CD14-positive monocyte (primary cell): Measurements from ENCODE around the gene MEX3C. TPM values are rescaled to one million over a fixed set of nuclear protein-coding genes. Genes with fewer than 3 reads are reported as not detected.

Experiments
- DNase-seq, 3 donors: peaks; one replicate each; pipeline ENCODE4 v3.0.0-alpha.2; 2011 to 2022
- H2AFZ ChIP-seq: 2 replicates; pipeline ENCODE4 v1.6.0; 2012; ENCODE audit warnings: mild to moderate bottlenecking, low read depth, low read length, inconsistent platforms; ENCODE audit not compliant: insufficient read depth, poor library complexity, severe bottlenecking
- H3K27ac ChIP-seq, 2 donors: 1 replicate in 1 of 2; 2 replicates in 1 of 2; pipeline ENCODE4 v1.5.1; 2012 to 2013; ENCODE audit warnings: low read length in 2 of 2, control low read depth in 1 of 2, inconsistent platforms in 1 of 2, low read depth in 1 of 2, mild to moderate bottlenecking in 1 of 2
- H3K27me3 ChIP-seq, 2 donors: one replicate each; pipeline versions ENCODE4 v1.6.0 to v1.6.1; 2011 to 2013; ENCODE audit warnings: low read length in 2 of 2; ENCODE audit not compliant: control insufficient read depth in 2 of 2, insufficient read depth in 2 of 2
- H3K36me3 ChIP-seq, 2 donors: replicated peaks in 1 of 2; 1 replicate in 1 of 2; 2 replicates in 1 of 2; pipeline versions ENCODE4 v1.5.1 to v1.6.1; 2012 to 2013; ENCODE audit warnings: low read length in 2 of 2, control low read depth in 1 of 2, inconsistent platforms in 1 of 2, mild to moderate bottlenecking in 1 of 2; ENCODE audit not compliant: insufficient read depth in 2 of 2, control insufficient read depth in 1 of 2
- H3K4me1 ChIP-seq, 2 donors: 1 replicate in 1 of 2; 2 replicates in 1 of 2; pipeline versions ENCODE4 v1.5.1 to v1.6.1; 2012 to 2013; ENCODE audit warnings: low read length in 2 of 2, control low read depth in 1 of 2, inconsistent platforms in 1 of 2, mild to moderate bottlenecking in 1 of 2, moderate library complexity in 1 of 2; ENCODE audit not compliant: insufficient read depth in 2 of 2, control insufficient read depth in 1 of 2
- H3K4me2 ChIP-seq: replicated peaks from 2 replicates; pipeline ENCODE3; 2012; ENCODE audit warnings: low read length, moderate library complexity, mild to moderate bottlenecking; ENCODE audit not compliant: poor library complexity, severe bottlenecking; ENCODE audit errors: extremely low read depth
- H3K4me3 ChIP-seq, 3 experiments: fragments of 200-600 bp in 1 of 3; sonication (generic) in 1 of 3; replicated peaks in 1 of 3; 1 replicate in 2 of 3; 2 replicates in 1 of 3; pipeline ENCODE4 v1.5.1; 2011 to 2013; ENCODE audit warnings: low read length in 3 of 3, mild to moderate bottlenecking in 3 of 3, control low read depth in 2 of 3, low read depth in 2 of 3, inconsistent platforms in 1 of 3, moderate library complexity in 1 of 3
- H3K79me2 ChIP-seq: 2 replicates; pipeline ENCODE4 v1.6.0; 2012; ENCODE audit warnings: mild to moderate bottlenecking, control low read depth, inconsistent platforms, low read length, moderate library complexity; ENCODE audit not compliant: insufficient read depth
- H3K9ac ChIP-seq: 2 replicates; pipeline ENCODE4 v1.6.0; 2017; ENCODE audit warnings: low read length, mild to moderate bottlenecking; ENCODE audit not compliant: insufficient read depth, poor library complexity, severe bottlenecking
- H3K9me3 ChIP-seq, 2 donors: replicated peaks in 1 of 2; 1 replicate in 1 of 2; 2 replicates in 1 of 2; pipeline versions ENCODE4 v1.5.1 to v1.6.1; 2012 to 2013; ENCODE audit warnings: low read length in 2 of 2, control low read depth in 1 of 2; ENCODE audit not compliant: control insufficient read depth in 1 of 2, insufficient read depth in 1 of 2
- H4K20me1 ChIP-seq: 2 replicates; pipeline ENCODE4 v1.6.0; 2012; ENCODE audit warnings: mild to moderate bottlenecking, low read length, control low read depth, moderate library complexity; ENCODE audit not compliant: insufficient read depth
- H3K27ac Mint-ChIP-seq, 7 donors: one replicate each; pipeline ENCODE4 v1.8.0; 2020; ENCODE audit warnings: mild to moderate bottlenecking in 7 of 7, mixed read lengths in 7 of 7, moderate library complexity in 6 of 7, inconsistent platforms in 2 of 7
- H3K27me3 Mint-ChIP-seq, 3 donors: one replicate each; pipeline ENCODE4 v1.8.0; 2021 to 2022; ENCODE audit warnings: low read depth in 3 of 3, mild to moderate bottlenecking in 3 of 3, mixed read lengths in 3 of 3, moderate library complexity in 3 of 3, inconsistent platforms in 1 of 3
- H3K36me3 Mint-ChIP-seq, 2 donors: one replicate each; pipeline ENCODE4 v1.8.0; 2020; ENCODE audit warnings: mixed read lengths in 2 of 2, inconsistent platforms in 1 of 2, mild to moderate bottlenecking in 1 of 2
- H3K4me1 Mint-ChIP-seq: one replicate; pipeline ENCODE4 v1.8.0; 2020; ENCODE audit warnings: mild to moderate bottlenecking, mixed read lengths
- H3K4me3 Mint-ChIP-seq, 2 donors: one replicate each; pipeline ENCODE4 v1.8.0; 2020; ENCODE audit warnings: mild to moderate bottlenecking in 2 of 2, mixed read lengths in 2 of 2, moderate library complexity in 1 of 2
- H3K9me3 Mint-ChIP-seq, 7 donors: one replicate each; pipeline ENCODE4 v1.8.0; 2020 to 2022; ENCODE audit warnings: mixed read lengths in 7 of 7, mild to moderate bottlenecking in 6 of 7, moderate library complexity in 6 of 7, inconsistent platforms in 2 of 7
- CTCF ChIP-seq: fragments of 200-600 bp; IDR thresholded peaks from one replicate; pipeline ENCODE4 v1.8.0; 2022; ENCODE audit warnings: antibody characterized with exemption, mild to moderate bottlenecking
- WGBS: methylation state at CpG from one replicate; pipeline ENCODE4 v1.1.5; 2013; ENCODE audit warnings: missing lambda C conversion rate; ENCODE audit not compliant: insufficient coverage; 5-methylcytosine and 5-hydroxymethylcytosine counted together
- intact Hi-C, 2 donors: fragments of 100-400 bp; cut with micrococcal nuclease; formaldehyde crosslinking; loops; one replicate each; pipeline versions ENCODE4 v1.15.0 to v1.15.1; 2023
- polyA plus RNA-seq, 3 donors: library from polyadenylated mRNA; depleted of rRNA in 1 of 3; unstranded in 2 of 3; stranded (reverse) in 1 of 3; fragments of 300-500 nt in 2 of 3; fragments of >200 nt in 1 of 3; fragmentation: Illumina TruSeq in 2 of 3; gene quantifications; 1 replicate in 2 of 3; 2 replicates in 1 of 3; pipeline ENCODE4 v1.2.3, GENCODE V29; 2012 to 2021

The MEX3C gene
- polyA plus RNA-seq, 3 donors: 2.3 to 41.3 (median 5.2) TPM

GRCh38 chr18:51234117-51235008 is 36.9 kb upstream of the MEX3C start:
- Mint-ChIP-seq H3K4me3 (no peak overlapping the region), H3K27me3 (peaks cover 2 to 7% (median 2%) of the 10 kb centered on the region in 3 donors), H3K27ac (peak overlapping the region in 1 of 7 donors; percentile 32), H3K36me3 (no peaks in the 10 kb centered on the region), H3K4me1 (peaks cover 5% of the 10 kb centered on the region), H3K9me3 (peaks cover 0 to 8% (median 0%) of the 10 kb centered on the region in 7 donors)
- peak in 1 of 3 donors; percentile 11 for DNase-seq
- Histone ChIP-seq H3K4me3 (no peak overlapping the region), H3K27ac (no peak overlapping the region), H3K36me3 (no peaks in the 10 kb centered on the region), H3K27me3 (no peaks in the 10 kb centered on the region), H2AFZ (no peak overlapping the region), H3K9ac (no peak overlapping the region), H3K4me2 (no peak overlapping the region), H3K4me1 (no peaks in the 10 kb centered on the region), H3K79me2 (no peaks in the 10 kb centered on the region), H4K20me1 (no peaks in the 10 kb centered on the region), H3K9me3 (peaks cover 0 to 3% of the 10 kb centered on the region in 2 donors)
- 88% methylated on average over 3 of the region's 11 CpGs for WGBS
- intact Hi-C loops: no loop called here
- TF ChIP-seq CTCF: no peak

GRCh38 chr18:51229328-51229727 is 31.8 kb upstream of the MEX3C start:
- H3K9me3 Mint-ChIP-seq: peaks cover 0 to 16% (median 5%) of the 10 kb centered on the region in 7 donors
- no peaks in the 10 kb centered on the region for H4K20me1 ChIP-seq
- 88% methylated on average over 3 of the region's 4 CpGs for WGBS
- peaks cover 5% of the 10 kb centered on the region for H3K4me1 Mint-ChIP-seq
- H3K27me3 ChIP-seq: no peaks in the 10 kb centered on the region
- TF ChIP-seq CTCF: no peak
- intact Hi-C loops: no loop called here
- no peak overlapping the region for H2AFZ ChIP-seq
- H3K27ac Mint-ChIP-seq: no peak overlapping the region
- no peaks in the 10 kb centered on the region for H3K79me2 ChIP-seq
- peaks cover 2 to 5% (median 3%) of the 10 kb centered on the region in 3 donors for H3K27me3 Mint-ChIP-seq
- H3K9me3 ChIP-seq: peaks cover 0 to 7% of the 10 kb centered on the region in 2 donors
- DNase-seq: no peak
- no peak overlapping the region for H3K4me3 ChIP-seq
- no peak overlapping the region for H3K4me2 ChIP-seq
- H3K9ac ChIP-seq: no peak overlapping the region
- no peaks in the 10 kb centered on the region for H3K36me3 ChIP-seq
- H3K36me3 Mint-ChIP-seq: no peaks in the 10 kb centered on the region
- no peak overlapping the region for H3K4me3 Mint-ChIP-seq
- H3K4me1 ChIP-seq: no peaks in the 10 kb centered on the region
- H3K27ac ChIP-seq: no peak overlapping the region
